Measurements from ENCODE around the gene SLC40A1. TPM values are rescaled to one million over a fixed set of nuclear protein-coding genes. Genes with fewer than 3 reads are reported as not detected.

Gene SLC40A1
- total RNA-seq, result 40.8 TPM

- Histone ChIP-seq H3K4me1 (peaks cover 0 to 22% of the 10 kb centered on the region in 2 donors), H3K9me3 (no peaks in the 10 kb centered on the region), H3K27ac (peak within 1 kb of the TSS; percentile 90 to 94), H3K4me3 (peak within 1 kb of the TSS; percentile 87 to 92), H3K36me3 (peaks cover 0 to 6% of the 10 kb centered on the region in 2 donors), H3K27me3 (no peaks in the 10 kb centered on the region)
- DNase-seq (ENCODE audit: low spot score in 2 of 2), result peak; percentile 39 to 89
- TF ChIP-seq CTCF (IDR thresholded peaks at IDR 0.05), result no peak
- intact Hi-C loops (cut with DNase I), result loop anchor here (2.0 to 5.0 kb wide), 3 partner anchors 32 to 114 kb away; no protein-coding TSS in a partner anchor
Measured at GRCh38 chr2:189580658-189581353, at the start of gene SLC40A1. TSS of gene SLC40A1 (minus strand) at chr2:189580786. CDS start at chr2:189580460, 326 bp downstream.

DNA sequence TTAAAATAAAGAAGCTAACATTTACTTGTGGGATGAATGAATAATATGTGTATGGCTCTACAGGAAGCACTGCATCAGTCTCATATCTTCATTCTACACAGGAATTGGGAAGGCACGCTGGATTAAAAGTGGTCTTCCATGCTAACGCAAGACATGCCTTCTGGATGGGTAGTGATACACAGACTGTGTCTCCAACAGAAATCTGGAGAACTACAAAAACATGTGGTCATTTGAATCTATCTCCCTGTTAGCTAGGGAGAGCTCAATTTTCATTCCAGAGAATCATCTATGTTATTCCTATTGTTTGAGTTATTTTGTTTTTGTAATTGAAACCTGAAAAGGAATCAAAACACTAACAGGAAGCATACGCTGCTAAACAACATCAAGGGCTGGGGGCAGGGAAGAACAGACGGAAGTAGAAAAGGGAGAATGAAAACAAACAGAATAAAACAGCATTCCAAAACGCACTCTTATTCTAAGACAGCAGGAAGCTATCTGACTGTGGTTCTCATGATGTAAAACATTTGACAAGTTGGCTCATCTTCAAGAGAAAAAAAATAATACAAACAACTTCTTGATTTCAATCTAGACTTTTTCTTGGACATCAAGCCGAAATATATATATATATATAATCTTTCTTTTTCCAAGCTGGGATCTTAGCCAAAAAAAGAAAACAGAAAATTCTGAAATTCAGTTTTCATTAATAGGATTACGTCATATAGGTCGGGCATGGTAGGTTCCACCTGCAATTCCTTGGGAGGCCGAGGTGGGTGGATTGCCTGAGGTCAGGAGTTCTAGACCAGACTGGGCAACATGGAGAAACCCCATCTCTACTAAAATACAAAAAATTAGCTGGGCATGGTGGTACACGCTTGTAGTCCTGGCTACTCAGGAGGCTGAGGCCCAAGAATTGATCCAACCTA, 49.2 kb upstream of the SLC40A1 start:
- no peaks in the 10 kb centered on the region for H3K36me3 ChIP-seq
- peak overlapping the region in 1 of 2 donors; percentile 6 for H3K27ac ChIP-seq
- H3K27me3 ChIP-seq, result no peaks in the 10 kb centered on the region
- no peak for TF ChIP-seq CTCF (IDR thresholded peaks at IDR 0.05)
- no peaks in the 10 kb centered on the region for H3K9me3 ChIP-seq
- H3K4me3 ChIP-seq, result no peak overlapping the region
- intact Hi-C loops (cut with DNase I), result no loop called here
- no peak for DNase-seq (ENCODE audit: low spot score in 2 of 2)
- H3K4me1 ChIP-seq, result peaks cover 0 to 6% of the 10 kb centered on the region in 2 donors

DNA sequence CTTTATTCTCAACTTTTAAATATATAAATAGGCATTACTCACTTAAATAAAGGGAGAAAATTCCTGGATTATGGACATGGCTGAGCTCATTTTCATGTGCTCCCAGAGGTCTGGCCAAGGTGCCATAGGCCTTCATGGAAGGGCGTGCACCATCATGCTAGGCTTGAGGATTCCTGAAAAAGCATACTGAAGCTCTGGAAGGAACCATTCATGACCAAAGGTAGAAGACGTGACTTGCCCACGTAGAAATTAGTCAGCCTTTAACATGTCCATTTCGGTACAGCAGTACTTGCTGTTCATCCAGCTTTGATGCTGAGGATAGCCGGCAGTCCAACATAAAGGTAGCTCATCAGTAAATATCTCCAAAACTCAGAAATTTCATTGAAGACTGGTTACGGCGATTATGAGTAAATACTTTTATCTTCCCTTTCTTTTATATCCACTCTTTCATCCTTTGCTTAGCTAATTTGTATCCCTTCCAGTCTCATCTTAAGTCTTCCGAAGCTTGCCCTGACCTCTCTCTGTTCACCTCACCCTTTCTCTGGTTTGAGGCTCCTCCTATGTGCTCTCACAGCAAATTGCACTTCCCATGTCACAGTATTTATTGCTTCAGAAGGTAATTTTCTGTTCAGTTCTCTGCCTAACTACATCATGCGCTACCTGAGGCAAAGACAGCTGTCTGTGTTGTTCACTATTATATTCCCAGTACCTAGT, 48.4 kb upstream of the SLC40A1 start:
- DNase-seq (ENCODE audit: low spot score in 2 of 2), result no peak
- H3K27ac ChIP-seq, result no peak overlapping the region
- H3K36me3 ChIP-seq, result no peaks in the 10 kb centered on the region
- H3K4me3 ChIP-seq, result no peak overlapping the region
- H3K4me1 ChIP-seq, result peaks cover 0 to 3% of the 10 kb centered on the region in 2 donors
- peak in 1 of 3 experiments; percentile 23 for TF ChIP-seq CTCF (IDR thresholded peaks at IDR 0.05)
- H3K9me3 ChIP-seq, result no peaks in the 10 kb centered on the region
- H3K27me3 ChIP-seq, result no peaks in the 10 kb centered on the region
- intact Hi-C loops (cut with DNase I), result no loop called here

- no peaks in the 10 kb centered on the region for H3K36me3 ChIP-seq
- TF ChIP-seq CTCF (IDR thresholded peaks at IDR 0.05), result no peak
- no peak overlapping the region for H3K27ac ChIP-seq
Measured at GRCh38 chr2:189627789-189628188, 47.2 kb upstream of the SLC40A1 start.

GRCh38 chr2:189625636-189626035, 45.0 kb upstream of the SLC40A1 start:
- intact Hi-C loops (cut with DNase I), result no loop called here
- no peak for TF ChIP-seq CTCF (IDR thresholded peaks at IDR 0.05)
- Histone ChIP-seq H3K4me1 (peaks cover 0 to 3% of the 10 kb centered on the region in 2 donors), H3K27me3 (no peaks in the 10 kb centered on the region), H3K4me3 (no peak overlapping the region), H3K9me3 (no peaks in the 10 kb centered on the region), H3K27ac (no peak overlapping the region), H3K36me3 (no peaks in the 10 kb centered on the region)
- no peak for DNase-seq (ENCODE audit: low spot score in 2 of 2)

More at GRCh38 chr2:189627789-189628188, 47.2 kb upstream of the SLC40A1 start:
- DNase-seq (ENCODE audit: low spot score in 2 of 2), result no peak
- intact Hi-C loops (cut with DNase I), result no loop called here
- peaks cover 0 to 3% of the 10 kb centered on the region in 2 donors for H3K4me1 ChIP-seq
- no peaks in the 10 kb centered on the region for H3K9me3 ChIP-seq
- H3K27me3 ChIP-seq, result no peaks in the 10 kb centered on the region
- no peak overlapping the region for H3K4me3 ChIP-seq
